ENCODE data around the gene RPL36. TPM values are rescaled to one million over a fixed set of nuclear protein-coding genes. Genes with fewer than 3 reads are reported as not detected.
"Not testable (repeated sequence)": the region's sequence is repeated elsewhere in the genome, so short reads cannot be mapped to it uniquely, and the experiment has no call there.

Gene RPL36
- polyA plus RNA-seq, 1 donor from 2014 or later, result 2,640 TPM

- H3K4me3 Mint-ChIP-seq, result peak overlapping the region; percentile 88 to 95 (median 92)
- no peaks in the 10 kb centered on the region for H3K36me3 Mint-ChIP-seq
- no peaks in the 10 kb centered on the region for H3K27me3 Mint-ChIP-seq
- peaks cover 13 to 17% (median 17%) of the 10 kb centered on the region in 3 donors for H3K4me1 Mint-ChIP-seq
- no peaks in the 10 kb centered on the region for H3K9me3 Mint-ChIP-seq
- peak overlapping the region; percentile 97 to 99 (median 98) for H3K27ac Mint-ChIP-seq
These were observed 28.6 kb downstream of the RPL36 start for GRCh38 chr19:5718579-5719273.

DNA sequence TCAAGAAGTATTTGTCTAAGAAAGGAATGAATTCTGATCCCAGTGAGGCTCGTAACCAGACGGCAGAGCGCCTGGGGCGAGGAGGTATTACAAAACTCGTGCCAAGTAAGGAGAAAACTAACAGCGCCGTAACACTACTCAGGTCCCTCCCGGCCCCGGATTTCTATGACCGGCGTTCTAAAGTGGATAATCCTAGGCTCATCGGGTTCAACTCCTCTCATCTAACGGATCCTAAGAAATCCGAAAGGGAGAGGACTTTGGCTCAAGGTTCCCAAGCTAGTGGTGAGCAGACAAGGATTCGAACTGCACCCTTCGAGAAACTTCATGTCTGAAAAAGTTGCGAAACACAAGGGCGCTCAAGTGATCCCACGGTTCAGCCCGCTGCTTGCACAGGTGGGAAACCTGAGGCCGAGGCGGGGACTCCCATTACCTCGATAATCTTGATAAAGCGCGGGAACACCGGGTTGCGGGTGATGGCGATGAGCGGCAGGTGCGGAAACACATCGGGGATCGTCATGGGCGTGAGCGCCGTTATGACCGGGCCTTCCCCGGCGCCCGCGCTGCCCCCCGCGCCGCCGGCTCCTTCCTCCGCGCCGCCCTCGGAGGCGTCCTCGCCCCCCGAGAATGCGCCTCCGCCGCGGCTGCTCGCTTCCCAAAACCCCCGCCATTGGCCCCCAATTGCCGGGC is 29.3 kb downstream of the RPL36 start:
- Mint-ChIP-seq H3K9me3 (no peaks in the 10 kb centered on the region), H3K27me3 (no peaks in the 10 kb centered on the region), H3K4me3 (peak overlapping the region; percentile 88 to 96 (median 96)), H3K36me3 (no peaks in the 10 kb centered on the region), H3K4me1 (peaks cover 13 to 17% (median 17%) of the 10 kb centered on the region in 3 donors), H3K27ac (peak overlapping the region; percentile 97 to 99 (median 98))

GRCh38 chr19:5719961-5720790 is 30.1 kb downstream of the RPL36 start, which contains the start of the genes CATSPERD and LONP1:
CATSPERD (plus strand) TSS chr19:5720637; CDS start chr19:5720738, 101 bp downstream.
LONP1 (minus strand) TSS chr19:5720146; CDS start chr19:5720132, 14 bp downstream.
- no peaks in the 10 kb centered on the region for H3K36me3 Mint-ChIP-seq
- H3K9me3 Mint-ChIP-seq, result no peaks in the 10 kb centered on the region
- peaks cover 13 to 17% (median 17%) of the 10 kb centered on the region in 3 donors for H3K4me1 Mint-ChIP-seq
- peak within 1 kb of the TSS; percentile 88 to 96 (median 96) for H3K4me3 Mint-ChIP-seq
- H3K27ac Mint-ChIP-seq, result peak within 1 kb of the TSS; percentile 97 to 99 (median 98)
- peaks cover 2% of the 10 kb centered on the region for H3K27me3 Mint-ChIP-seq

DNA sequence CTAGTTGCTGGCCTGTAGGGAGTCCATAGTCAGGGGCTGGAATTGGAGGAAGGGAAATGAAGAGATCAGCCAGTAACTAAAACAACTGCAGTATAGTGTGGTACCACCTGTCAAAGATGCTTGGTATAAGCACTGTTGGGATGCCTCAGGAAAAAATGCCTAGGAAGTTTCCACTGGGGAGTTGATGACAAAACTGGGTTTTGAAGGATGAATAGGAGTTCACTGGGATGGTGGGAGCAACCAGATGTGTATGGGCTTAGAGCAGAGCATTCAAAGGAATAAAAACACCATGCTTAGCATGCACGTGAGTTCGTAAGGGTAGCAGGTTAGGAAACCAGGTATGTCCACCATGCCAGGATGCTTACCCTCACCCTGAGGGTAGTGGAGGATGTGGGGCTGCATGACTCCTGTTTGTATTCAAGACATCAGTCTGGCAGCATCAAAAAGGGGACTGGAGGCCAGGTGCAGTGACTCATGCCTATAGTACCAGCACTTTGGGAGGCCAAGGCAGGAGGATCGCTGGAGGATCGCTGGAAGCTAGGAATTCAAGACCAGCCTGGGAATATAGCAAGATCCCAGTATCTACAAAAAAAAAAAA is 37.5 kb downstream of the RPL36 start:
- no peaks in the 10 kb centered on the region for H3K4me1 Mint-ChIP-seq
- H3K4me3 Mint-ChIP-seq, result peak overlapping the region in 1 of 4 donors; percentile 76
- H3K9me3 Mint-ChIP-seq, result no peaks in the 10 kb centered on the region
- H3K27me3 Mint-ChIP-seq, result peaks cover 3% of the 10 kb centered on the region
- H3K36me3 Mint-ChIP-seq, result no peaks in the 10 kb centered on the region
- no peak overlapping the region for H3K27ac Mint-ChIP-seq

- H3K9me3 Mint-ChIP-seq, H3K4me1 Mint-ChIP-seq, H3K27me3 Mint-ChIP-seq, H3K36me3 Mint-ChIP-seq, H3K27ac Mint-ChIP-seq, H3K4me3 Mint-ChIP-seq: not testable (repeated sequence)
These were observed 43.1 kb downstream of the RPL36 start for GRCh38 chr19:5733172-5733571.

- no peaks in the 10 kb centered on the region for H3K36me3 Mint-ChIP-seq
- no peaks in the 10 kb centered on the region for H3K4me1 Mint-ChIP-seq
- H3K9me3 Mint-ChIP-seq, result peaks cover 0 to 4% (median 3%) of the 10 kb centered on the region in 3 donors
- no peak overlapping the region for H3K4me3 Mint-ChIP-seq
- H3K27me3 Mint-ChIP-seq, result peaks cover 6% of the 10 kb centered on the region
- H3K27ac Mint-ChIP-seq, result no peak overlapping the region
These were observed 48.3 kb downstream of the RPL36 start for GRCh38 chr19:5738423-5738822.

Other genes starting within 250 kb of the RPL36 start
- not detected for gene ZNRF4, start 234.9 kb upstream of the RPL36 start, polyA plus RNA-seq
- not detected for gene TINCR, start 122.3 kb upstream of the RPL36 start, polyA plus RNA-seq
- gene SAFB2, start 67.5 kb upstream of the RPL36 start, polyA plus RNA-seq, result 70.8 TPM
- 110 TPM for gene SAFB, start 67.2 kb upstream of the RPL36 start, polyA plus RNA-seq
- 107 TPM for gene MICOS13, start 9.8 kb upstream of the RPL36 start, polyA plus RNA-seq
- 2.1 TPM for gene HSD11B1L, start 9.3 kb upstream of the RPL36 start, polyA plus RNA-seq
- gene LONP1, start 29.9 kb downstream of the RPL36 start, polyA plus RNA-seq, result 38.5 TPM
- not detected for gene CATSPERD, start 30.3 kb downstream of the RPL36 start, polyA plus RNA-seq
- gene PRR22, start 94.5 kb downstream of the RPL36 start, polyA plus RNA-seq, result not detected
- gene DUS3L, start 100.9 kb downstream of the RPL36 start, polyA plus RNA-seq, result 35.2 TPM
- not detected for gene NRTN, start 114.8 kb downstream of the RPL36 start, polyA plus RNA-seq
- gene FUT6, start 149.4 kb downstream of the RPL36 start, polyA plus RNA-seq, result 0.55 TPM
- not detected for gene FUT3, start 161.2 kb downstream of the RPL36 start, polyA plus RNA-seq
- gene FUT5, start 180.2 kb downstream of the RPL36 start, polyA plus RNA-seq, result not detected
- gene NDUFA11, start 213.5 kb downstream of the RPL36 start, polyA plus RNA-seq, result 371 TPM
- gene VMAC, start 214.6 kb downstream of the RPL36 start, polyA plus RNA-seq, result 4.2 TPM
- 3.7 TPM for gene CAPS, start 224.0 kb downstream of the RPL36 start, polyA plus RNA-seq